NCI-H128 (cell line): ENCODE data around the gene GAREM1.
"Not testable (repeated sequence)": the region's sequence is repeated elsewhere in the genome, so short reads cannot be mapped to it uniquely, and the experiment has no call there.

Experiments
- DNase-seq: peaks from one replicate; lab custom pipeline; 2025; ENCODE audit not compliant: unreplicated experiment; lab: John Stamatoyannopoulos, UW

GAREM1 gene

DNA sequence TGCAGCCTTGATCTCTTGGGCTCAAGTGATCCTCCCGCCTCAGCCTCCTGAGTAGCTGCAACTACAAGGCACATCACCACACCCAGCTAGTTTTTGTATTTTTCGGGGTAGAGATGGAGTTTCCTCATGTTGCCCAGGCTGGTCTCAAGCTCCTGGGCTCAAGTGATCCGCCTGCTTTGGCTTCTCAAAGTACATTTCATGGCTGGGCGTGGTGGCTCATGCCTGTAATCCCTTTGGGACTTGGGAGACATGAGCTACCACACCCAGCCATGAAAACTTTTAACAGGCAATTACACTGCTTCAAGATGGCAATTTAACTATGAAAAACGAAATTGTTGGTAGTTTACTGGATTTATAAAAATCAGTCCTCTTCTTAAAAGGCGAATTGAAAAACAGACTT is 211.1 kb downstream of the GAREM1 start:
- DNase-seq, result no peak

DNA sequence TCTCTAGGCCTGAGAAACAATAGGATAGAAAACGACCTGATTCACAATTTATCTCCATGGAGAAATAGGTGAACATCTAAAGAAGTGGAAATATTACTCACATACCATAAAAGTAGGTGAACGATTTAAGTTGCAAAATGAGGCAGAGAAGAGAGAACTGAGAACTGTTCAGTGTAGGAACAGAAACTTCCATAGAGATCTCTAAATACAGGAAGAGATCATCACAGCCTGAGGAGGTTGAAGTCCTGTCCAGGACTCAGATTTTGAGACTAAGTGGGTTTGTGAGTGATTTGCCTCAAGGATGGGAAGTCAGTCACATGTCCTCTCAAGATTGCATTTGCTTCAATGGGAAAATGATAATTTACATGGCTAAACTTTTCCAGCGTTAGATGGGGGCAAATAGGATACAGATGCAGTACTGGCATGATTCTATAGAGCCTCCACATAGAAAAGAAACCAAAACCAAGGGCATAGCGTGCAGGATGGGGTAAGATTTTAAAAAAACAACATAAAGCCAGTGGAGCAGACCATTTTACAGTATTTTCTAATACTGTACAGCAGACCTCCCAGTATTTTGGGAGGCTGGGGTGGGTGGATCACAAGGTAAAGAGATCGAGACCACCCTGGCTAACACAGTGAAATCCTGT is 212.0 kb downstream of the GAREM1 start:
- no peak for DNase-seq

DNA sequence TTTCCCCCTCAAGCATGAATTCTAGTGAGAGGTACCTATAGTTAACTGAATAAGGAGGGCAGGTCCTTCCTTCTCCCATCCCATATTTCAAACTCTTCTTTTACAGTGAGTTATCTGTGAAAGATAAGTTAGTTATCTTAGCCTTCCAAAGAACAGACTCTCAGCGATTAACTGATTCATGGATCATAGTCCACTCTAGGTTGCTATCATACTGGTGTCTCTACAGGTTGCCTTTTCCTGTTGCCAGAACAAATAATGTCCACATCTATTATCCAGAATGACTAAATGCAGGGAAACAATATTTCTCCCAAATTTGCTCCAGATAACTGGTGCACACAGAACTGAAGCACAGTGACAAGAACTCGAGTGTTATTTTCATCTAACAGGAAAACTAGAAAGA is 212.5 kb downstream of the GAREM1 start:
- DNase-seq, result no peak

DNA sequence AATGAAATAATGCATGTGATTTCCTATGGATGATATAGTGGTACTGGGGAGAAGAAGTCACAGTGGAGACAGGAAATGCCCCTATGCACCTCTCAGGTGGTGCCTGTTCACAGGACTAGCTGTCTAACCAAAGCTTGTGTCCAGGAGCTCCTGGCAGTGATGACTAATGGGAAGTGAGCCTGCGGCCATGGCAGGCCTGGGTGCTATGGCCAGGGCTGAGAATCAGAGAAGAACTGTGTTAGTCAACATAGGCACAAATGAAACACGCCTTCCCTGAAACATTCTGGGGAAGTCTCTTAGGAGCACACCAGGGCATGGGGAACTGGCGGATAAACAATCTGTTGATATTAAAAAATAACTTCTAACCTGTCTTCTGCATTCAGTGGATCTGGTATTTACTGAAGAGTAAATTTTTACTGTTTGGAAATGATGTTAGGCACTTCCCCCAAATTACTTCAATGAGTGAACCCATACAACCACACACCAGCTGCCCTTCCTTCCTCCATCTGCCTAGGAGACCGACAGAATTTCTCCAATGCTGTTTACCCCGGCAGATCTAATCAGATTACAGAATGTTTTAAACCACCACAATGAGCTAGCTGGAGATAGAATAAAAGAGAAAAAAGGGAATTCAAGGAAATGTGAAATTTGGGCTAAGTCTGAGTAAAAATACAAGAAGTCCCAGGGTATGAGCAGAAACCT is 213.4 kb downstream of the GAREM1 start:
- DNase-seq, result no peak

DNA sequence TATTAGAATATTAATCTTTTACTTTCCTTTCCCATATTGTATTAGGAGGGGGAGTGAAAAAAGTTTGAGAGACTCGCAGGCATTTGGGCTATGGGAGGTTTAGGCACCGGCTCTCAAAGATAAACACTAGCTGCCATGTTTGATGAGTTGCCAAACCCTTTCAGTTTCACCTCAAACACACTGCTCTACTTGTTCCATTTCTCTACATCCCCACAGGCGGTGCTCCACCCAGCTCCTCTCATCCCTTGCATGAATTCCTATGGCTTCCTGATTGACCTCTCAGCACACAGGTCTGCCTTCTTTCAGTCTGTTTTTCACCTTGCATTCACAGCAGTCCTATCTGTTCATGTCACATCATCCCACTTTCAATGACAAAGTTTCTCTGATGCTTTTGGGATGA is 215.1 kb downstream of the GAREM1 start:
- no peak for DNase-seq

DNA sequence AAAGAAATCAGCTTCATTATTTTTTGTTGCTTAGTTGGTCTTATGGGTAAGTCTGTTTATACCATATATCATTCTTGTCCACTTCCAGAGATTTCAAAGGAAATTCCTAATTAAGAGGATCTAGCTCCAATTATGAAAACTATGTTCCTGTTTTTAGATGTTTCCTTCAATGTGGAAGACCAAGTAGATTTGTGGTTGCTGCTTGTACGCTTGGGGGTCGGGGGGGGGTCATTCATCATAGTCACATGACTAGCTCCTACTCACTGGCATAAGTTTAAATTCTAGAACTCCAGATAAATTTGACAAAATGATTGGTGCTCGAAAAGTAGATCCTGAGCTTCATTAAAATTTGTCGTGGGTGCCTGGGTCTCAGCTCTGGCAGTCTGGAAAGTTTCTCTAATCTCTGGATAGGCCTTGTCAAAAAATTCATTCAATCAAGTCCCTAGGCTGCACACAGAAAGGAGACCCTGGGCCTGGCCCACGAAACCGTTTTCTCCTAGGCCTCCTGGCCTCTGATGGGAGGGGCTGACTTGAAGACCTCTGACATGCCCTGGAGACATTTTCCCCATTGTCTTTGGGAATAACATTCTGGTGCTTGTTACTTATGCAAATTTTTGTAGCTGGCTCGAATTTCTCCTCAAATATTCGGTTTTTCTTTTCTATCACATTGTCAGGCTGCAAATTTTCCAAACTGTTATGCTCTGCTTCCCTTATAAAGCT is 218.4 kb downstream of the GAREM1 start:
- no peak for DNase-seq

DNA sequence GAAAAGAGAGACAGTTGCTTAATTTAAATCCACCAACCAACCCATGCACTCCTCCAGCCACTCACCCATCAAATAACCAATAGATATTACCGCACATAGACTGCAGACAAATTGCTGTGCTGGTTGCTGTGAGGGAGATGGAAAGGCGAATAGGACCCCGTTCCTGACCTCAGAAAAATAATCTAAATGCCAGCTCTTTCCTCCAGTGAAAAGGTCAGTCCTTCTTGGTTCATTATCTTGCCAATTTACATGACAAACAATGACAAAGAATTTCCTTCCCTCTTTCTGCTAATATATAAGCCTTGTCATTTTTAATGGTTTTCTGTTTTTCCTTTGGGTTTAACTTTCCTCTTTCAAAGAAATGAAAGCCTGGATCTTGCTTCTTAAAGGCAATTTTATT is 219.2 kb downstream of the GAREM1 start:
- DNase-seq, result no peak

DNA sequence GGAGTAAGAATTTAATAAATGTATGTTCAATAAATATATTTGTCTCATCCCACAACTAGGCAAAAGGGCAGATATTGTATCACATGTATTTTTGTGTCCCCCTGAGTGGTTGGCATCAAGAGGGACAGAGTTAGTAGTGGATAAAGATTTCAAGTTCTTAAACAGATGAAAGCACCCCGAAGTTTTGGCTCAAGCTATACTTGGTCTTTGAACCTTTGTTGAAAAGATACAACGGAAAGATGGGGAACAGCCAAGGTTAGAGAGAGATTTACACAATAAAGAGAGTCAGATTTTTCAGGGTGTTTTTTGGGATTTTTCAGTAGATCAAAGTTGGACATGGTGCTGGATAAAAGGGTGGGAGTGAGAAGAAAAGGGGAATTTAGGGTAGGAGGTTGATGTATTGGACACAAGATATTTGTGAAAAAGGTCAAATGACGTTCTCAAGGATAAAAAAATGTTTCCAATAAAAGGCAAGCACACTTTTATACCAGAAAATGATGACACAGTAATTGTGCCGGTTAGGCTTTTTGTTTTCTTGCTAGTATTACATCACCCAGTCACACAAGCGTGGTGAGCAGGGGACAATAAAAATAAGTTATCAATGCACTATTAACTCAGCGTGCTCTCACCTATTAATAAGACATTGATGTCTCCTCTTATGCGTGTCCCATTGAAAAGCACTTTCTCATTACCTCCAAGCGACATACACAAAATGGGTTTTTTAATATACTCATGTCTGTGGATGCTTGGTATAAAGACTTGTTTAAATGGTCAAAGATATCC is 221.3 kb downstream of the GAREM1 start:
- DNase-seq, result no peak

DNA sequence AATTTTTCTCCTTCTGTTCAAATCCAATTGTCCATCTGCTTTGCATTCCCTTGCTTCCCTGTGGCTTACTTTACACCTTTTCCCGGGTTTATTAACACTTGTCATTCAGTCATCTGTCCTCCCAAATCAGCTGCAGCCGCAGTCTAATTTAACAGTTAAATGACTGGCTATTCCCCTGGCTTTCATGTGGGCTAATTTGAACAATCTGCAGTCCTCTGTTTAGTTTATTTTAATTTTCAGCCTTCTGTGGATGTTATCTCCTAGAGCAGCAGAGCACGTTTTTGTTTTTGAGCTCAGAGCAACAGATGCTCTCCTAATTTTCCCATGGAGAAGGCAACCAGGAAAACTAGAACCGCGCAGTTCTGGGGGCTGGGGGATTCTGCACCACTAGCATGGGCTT is 225.8 kb downstream of the GAREM1 start:
- DNase-seq, result no peak

DNA sequence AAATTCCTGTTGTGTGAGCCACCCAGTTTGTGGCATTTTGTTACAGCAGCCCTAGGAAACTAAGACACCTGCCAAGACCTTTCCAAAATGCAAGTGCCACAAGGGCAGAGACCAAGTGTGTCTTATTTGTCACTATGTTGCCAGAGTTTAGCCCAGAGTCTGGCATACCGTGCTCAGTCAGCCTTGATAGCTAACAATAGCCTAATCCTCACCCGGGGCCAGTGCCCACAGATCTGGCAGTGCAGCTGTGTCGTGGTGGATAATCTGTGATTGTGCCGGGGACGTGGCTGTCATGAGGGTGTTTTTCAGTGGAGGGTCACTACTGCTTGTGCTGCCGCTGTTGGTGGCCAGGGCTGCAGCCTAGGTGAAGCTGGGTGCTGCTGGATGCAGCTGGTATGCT is 227.3 kb downstream of the GAREM1 start:
- DNase-seq, result no peak

DNA sequence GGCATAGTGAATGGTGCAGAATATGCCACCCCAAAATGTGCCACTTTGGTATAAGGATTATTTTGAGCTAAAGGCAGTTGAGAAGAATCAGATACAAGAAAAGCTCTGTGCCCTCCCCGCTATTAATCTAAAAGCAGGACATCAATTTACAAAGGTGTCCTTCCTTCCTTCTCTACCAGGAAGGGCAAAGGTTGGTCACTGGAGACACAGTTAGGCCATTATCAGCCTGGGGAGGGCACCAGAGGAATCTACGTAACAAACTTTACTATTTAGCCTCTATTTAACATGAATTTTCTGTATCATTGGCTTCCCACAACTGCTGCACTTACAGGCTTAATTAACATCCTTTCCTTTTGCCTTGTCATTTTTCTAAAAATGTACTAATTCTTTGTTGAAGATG is 228.3 kb downstream of the GAREM1 start:
- no peak for DNase-seq

DNA sequence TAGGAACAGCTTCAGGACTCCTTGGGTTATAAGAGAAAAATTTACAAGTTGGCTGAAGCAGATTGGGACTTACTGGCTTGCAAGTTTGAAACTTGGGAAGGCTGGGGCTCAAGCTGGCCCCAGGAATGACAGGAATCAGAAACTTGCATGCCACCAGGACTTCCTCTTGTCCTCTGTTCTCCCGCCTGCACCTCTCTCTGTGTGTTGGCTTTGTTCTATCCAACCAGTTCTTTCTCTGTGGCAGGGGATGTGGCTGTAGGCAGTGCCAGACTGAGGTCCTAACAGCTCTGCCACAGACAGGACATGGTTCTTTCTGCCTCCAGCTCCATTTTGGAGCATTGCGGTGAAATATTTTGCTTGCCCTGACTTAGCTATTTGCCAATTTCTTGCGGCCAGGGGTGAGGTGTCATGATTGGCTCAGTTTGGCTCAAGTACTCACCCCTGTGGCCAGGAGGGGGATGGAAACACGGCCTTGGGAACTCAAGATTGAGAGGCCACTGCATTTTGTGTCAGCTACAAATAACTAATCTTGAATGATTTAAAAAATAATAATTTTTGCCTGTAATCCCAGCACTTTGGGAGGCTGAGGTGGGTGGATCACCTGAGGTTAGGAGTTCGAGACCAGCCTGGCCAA is 231.9 kb downstream of the GAREM1 start:
- DNase-seq, result no peak

DNA sequence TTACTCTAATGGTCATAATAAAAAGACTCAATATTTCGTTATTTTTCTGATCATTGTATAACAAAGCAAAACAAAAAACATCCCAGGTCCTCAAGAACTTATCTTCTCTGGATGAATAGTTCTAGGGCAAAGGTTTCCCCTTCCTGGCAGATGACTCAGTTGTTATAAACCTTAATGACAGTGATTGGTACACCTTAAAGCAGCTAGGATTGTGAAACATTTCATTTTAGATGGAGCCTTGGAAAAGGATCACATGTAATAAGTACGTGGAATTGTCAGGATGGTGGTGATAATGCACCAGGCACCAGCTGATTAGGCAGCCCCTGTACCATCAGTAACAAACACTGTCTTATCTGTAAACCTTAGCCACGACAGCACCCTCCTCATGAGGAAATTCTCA is 233.6 kb downstream of the GAREM1 start:
- no peak for DNase-seq

DNA sequence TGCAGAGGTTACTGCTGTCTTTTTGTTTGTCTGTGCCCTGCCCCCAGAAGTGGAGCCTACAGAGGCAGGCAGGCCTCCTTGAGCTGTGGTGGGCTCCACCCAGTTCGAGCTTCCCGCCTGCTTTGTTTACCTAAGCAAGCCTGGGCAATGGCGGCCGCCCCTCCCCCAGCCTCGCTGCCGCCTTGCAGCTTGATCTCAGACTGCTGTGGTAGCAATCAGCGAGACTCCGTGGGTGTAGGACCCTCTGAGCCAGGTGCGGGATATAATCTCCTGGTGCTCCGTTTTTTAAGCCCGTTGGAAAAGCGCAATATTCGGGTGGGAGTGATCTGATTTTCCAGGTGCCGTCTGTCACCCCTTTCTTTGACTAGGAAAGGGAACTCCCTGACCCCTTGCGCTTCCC is 237.3 kb downstream of the GAREM1 start:
- not testable (repeated sequence) for DNase-seq

DNA sequence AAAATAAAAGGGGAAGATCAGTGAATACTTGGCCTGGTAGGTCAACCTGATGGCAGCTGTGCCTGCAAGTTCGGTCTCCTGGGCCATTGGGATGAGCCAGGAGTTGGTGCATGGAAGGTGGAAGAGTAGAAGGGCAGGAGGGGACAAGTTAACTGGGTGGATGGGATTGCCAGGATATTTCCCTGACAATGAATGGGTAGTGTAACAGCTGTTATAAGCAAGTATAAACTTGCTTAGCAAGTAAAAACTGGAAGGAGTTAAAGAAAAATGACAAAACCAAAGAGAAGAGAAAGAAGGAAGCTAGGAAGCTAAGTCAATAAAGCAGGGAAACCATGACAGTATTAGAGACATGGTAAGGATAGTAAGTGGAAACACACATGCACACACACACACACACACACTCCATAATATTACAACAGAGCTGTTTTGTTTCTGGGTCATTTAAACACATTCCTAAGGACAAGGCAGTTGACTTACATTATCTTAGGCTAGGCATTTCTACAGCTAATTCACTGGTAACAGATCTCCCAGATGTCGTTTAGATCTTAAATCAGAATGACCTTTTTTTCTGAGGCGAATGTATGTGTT is 251.2 kb downstream of the GAREM1 start:
- no peak for DNase-seq

DNA sequence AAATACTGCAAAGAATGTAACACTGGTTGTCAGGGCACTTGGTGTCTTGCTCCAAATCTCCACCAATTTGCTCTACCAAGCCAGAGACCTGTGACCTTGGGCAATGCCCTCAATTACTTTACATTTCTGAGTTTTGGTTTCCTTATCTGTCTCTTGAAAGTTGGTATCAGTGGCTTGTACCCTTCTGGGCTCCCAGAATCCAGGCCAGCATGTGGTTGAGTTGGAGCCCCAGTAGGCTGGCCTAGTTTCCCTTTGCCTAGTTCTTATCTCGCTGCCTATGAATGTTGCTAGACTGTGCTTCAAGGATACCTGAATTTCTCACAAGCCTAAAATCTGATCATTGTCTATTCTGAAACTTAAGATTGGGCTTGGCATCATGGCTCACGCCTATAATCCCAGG is 254.3 kb downstream of the GAREM1 start:
- no peak for DNase-seq

DNA sequence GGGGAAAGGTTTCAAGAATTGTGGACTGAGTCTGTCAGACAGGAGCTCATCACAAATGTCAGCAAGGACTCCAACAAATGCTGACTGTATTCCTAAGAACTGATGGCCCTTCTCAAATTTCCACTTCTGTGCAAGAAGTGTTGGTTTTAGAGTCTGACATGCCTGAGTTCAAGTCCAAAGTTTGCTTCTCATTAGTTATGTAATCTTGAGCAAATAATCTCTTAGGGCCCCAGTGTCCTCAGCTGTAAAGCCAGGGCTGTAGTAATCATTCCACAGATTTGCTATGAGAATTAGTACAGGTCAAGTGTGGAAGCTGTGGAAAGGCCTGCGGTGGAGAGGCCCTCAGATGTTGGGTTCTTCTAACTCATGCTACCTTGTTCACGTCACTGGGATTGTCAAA is 257.0 kb downstream of the GAREM1 start:
- no peak for DNase-seq
